GM12892 (cell line): Measurements from ENCODE around the gene DOCK4.

Experiments
- POLR2A ChIP-seq: IDR thresholded peaks from 2 replicates; pipeline ENCODE4 v1.6.1; 2011; ENCODE audit warnings: low read depth, low read length, control low read depth
- POLR2AphosphoS5 ChIP-seq: IDR thresholded peaks from 2 replicates; pipeline ENCODE4 v1.6.1; 2011; ENCODE audit warnings: low read depth, low read length, control low read depth

DNA sequence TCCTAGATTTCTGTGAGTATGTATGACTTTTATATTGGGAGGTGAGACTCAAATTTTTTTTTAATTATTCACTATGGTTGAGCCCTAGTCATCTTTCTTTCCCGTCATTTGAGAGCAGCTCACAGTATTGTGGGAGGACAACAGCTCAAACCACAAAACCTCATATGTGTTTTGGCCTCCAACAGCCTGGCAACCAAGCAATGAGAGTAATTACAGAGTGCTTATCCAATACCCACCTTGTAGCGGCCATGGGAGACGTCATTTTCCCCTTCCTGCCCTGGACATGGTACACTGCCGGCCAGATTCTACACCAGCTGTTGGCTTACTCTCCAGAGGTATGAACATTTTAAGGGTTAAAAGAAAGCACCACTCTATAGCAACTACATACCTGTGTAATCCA, 49.1 kb downstream of the DOCK4 start:
- TF ChIP-seq POLR2A (no peak), POLR2AphosphoS5 (no peak)
